Smooth muscle cell (in vitro differentiated cells): Measurements from ENCODE around the gene CD93. TPM values are rescaled to one million over a fixed set of nuclear protein-coding genes. Genes with fewer than 3 reads are reported as not detected.
A peak's percentile ranks its signal among the peaks of the same experiment; 100 is the strongest.

Experiments
- DNase-seq: peaks from one replicate; lab custom pipeline; 2025; ENCODE audit not compliant: unreplicated experiment; lab: John Stamatoyannopoulos, UW
- H2AFZ ChIP-seq: fragments of 200-600 bp; sonication (generic); 2 replicates; pipeline ENCODE4 v1.6.0; 2016; ENCODE audit warnings: antibody characterized with exemption, low read depth, mild to moderate bottlenecking
- H3F3A ChIP-seq: fragments of 200-600 bp; sonication (generic); 2 replicates; pipeline ENCODE4 v1.6.0; 2017; ENCODE audit warnings: antibody characterized with exemption, low read depth
- H3K27ac ChIP-seq: fragments of 200-600 bp; sonication (generic); 2 replicates; pipeline ENCODE4 v1.5.1; 2016; ENCODE audit warnings: low read depth, mild to moderate bottlenecking
- H3K27me3 ChIP-seq: fragments of 200-600 bp; sonication (generic); 2 replicates; pipeline ENCODE4 v1.6.1; 2016; ENCODE audit warnings: low read depth, mild to moderate bottlenecking
- H3K36me3 ChIP-seq: fragments of 200-600 bp; sonication (generic); 2 replicates; pipeline ENCODE4 v1.5.1; 2016; ENCODE audit warnings: low read depth
- H3K4me1 ChIP-seq: fragments of 200-600 bp; sonication (generic); 2 replicates; pipeline ENCODE4 v1.5.1; 2016; ENCODE audit warnings: low read depth
- H3K4me2 ChIP-seq: fragments of 200-600 bp; sonication (generic); 2 replicates; pipeline ENCODE4 v1.6.0; 2016; ENCODE audit warnings: mild to moderate bottlenecking
- H3K4me3 ChIP-seq: fragments of 200-600 bp; sonication (generic); 2 replicates; pipeline ENCODE4 v1.5.1; 2016; ENCODE audit warnings: mild to moderate bottlenecking
- H3K79me2 ChIP-seq: fragments of 200-600 bp; sonication (generic); 2 replicates; pipeline ENCODE4 v1.6.0; 2016; ENCODE audit warnings: low read depth, mild to moderate bottlenecking
- H3K9ac ChIP-seq: fragments of 200-600 bp; sonication (generic); 2 replicates; pipeline ENCODE4 v1.6.0; 2016; ENCODE audit warnings: low read depth
- H3K9me3 ChIP-seq: fragments of 200-600 bp; sonication (generic); replicated peaks from 2 replicates; pipeline ENCODE4 v1.5.1; 2016; ENCODE audit warnings: low read depth
- H4K20me1 ChIP-seq: fragments of 200-600 bp; sonication (generic); 2 replicates; pipeline ENCODE4 v1.6.0; 2016; ENCODE audit warnings: low read depth
- WGBS: methylation state at CpG from one replicate; pipeline ENCODE4 v1.1.7; 2016; ENCODE audit warnings: low lambda C conversion rate; 5-methylcytosine and 5-hydroxymethylcytosine counted together
- polyA plus RNA-seq: library from polyadenylated mRNA; unstranded; fragments of >200 nt; fragmentation: Nextera tagmentation; extraction: Ambion mirVana; gene quantifications from 2 replicates; pipeline ENCODE4 v1.2.1, GENCODE V29; 2016
- total RNA-seq: library from RNA; depleted of rRNA; stranded (reverse); fragments of >200 nt; gene quantifications from 2 replicates; pipeline ENCODE4 v1.2.3, GENCODE V29; 2014
- TF ChIP-seq, protein P1 (sequence below): fragments of 200-600 bp; sonication (generic); IDR thresholded peaks from 2 replicates; pipeline ENCODE4 v1.5.1; 2017; ENCODE audit warnings: borderline replicate concordance, mild to moderate bottlenecking, antibody characterized with exemption; ENCODE audit not compliant: insufficient read depth, poor library complexity, severe bottlenecking

CD93 gene
- total and polyA plus RNA-seq, 2 experiments from 2014 or later, result not detected

DNA sequence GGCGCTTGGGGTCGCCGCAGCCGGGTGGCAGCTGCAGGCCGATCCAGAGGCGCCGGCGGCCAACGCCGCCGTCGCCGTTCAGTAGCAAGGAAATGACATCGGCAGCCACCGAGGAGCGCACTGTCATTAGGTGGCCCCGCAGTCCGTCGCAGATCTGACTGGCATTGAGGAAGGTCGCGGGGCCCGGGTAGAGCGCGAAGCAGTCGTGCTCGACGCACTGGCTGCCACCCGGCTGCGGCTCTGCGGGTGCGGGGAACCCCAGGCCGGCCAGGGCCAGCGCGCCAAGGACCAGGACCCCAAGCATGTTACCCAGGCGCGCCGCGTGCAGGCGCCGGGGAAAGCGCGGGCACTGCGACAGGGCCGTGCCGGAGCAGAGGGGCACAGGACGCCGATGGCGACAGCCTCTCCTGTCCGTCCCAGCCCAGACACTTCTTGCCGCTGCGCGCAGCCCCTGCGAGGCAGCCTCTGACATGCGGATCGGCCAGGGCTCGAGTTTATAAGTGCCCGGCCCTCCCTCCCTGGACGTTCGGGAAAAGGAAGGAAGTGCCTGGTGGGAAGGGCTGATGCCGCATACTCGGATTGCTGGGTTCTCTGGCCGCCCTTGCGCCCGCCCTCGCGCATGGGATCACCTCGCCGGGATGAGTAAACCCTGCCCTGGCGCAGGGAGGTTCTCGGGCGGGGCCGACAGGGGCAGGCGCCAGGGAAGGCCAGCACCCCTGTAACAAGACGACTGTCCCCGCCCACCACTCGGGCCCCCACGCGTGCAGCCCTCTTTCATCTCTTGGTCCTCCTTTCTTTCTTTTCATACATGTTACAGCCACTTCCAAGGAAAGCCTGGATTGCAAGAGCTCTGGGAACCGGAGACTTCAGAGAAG, 36.7 kb downstream of the CD93 start, which contains the start of gene THBD:
Gene THBD, minus strand, starts transcription at position 472 of the 875 bp plus-strand sequence. Its CDS starts 168 bp downstream, at position 304.
- H3K79me2 ChIP-seq, result no peaks in the 10 kb centered on the region
- peaks cover 17% of the 10 kb centered on the region for H3K4me1 ChIP-seq
- H3K9me3 ChIP-seq, result no peaks in the 10 kb centered on the region
- under 1% methylated on average over 79 of the region's 79 CpGs for WGBS
- TF ChIP-seq, protein P1, sequence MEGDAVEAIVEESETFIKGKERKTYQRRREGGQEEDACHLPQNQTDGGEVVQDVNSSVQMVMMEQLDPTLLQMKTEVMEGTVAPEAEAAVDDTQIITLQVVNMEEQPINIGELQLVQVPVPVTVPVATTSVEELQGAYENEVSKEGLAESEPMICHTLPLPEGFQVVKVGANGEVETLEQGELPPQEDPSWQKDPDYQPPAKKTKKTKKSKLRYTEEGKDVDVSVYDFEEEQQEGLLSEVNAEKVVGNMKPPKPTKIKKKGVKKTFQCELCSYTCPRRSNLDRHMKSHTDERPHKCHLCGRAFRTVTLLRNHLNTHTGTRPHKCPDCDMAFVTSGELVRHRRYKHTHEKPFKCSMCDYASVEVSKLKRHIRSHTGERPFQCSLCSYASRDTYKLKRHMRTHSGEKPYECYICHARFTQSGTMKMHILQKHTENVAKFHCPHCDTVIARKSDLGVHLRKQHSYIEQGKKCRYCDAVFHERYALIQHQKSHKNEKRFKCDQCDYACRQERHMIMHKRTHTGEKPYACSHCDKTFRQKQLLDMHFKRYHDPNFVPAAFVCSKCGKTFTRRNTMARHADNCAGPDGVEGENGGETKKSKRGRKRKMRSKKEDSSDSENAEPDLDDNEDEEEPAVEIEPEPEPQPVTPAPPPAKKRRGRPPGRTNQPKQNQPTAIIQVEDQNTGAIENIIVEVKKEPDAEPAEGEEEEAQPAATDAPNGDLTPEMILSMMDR, result no peak
- H3F3A ChIP-seq, result no peaks in the 10 kb centered on the region
- peak within 1 kb of the TSS; percentile 88 for H3K4me2 ChIP-seq
- H3K36me3 ChIP-seq, result no peaks in the 10 kb centered on the region
- peak within 1 kb of the TSS; percentile 59 for H2AFZ ChIP-seq
- H3K9ac ChIP-seq, result no peak within 1 kb of the TSS
- H3K27ac ChIP-seq, result no peak within 1 kb of the TSS
- H3K4me3 ChIP-seq, result peak within 1 kb of the TSS; percentile 55
- no peaks in the 10 kb centered on the region for H4K20me1 ChIP-seq
- DNase-seq, result peak; percentile 20
- H3K27me3 ChIP-seq, result peaks cover 37% of the 10 kb centered on the region

DNA sequence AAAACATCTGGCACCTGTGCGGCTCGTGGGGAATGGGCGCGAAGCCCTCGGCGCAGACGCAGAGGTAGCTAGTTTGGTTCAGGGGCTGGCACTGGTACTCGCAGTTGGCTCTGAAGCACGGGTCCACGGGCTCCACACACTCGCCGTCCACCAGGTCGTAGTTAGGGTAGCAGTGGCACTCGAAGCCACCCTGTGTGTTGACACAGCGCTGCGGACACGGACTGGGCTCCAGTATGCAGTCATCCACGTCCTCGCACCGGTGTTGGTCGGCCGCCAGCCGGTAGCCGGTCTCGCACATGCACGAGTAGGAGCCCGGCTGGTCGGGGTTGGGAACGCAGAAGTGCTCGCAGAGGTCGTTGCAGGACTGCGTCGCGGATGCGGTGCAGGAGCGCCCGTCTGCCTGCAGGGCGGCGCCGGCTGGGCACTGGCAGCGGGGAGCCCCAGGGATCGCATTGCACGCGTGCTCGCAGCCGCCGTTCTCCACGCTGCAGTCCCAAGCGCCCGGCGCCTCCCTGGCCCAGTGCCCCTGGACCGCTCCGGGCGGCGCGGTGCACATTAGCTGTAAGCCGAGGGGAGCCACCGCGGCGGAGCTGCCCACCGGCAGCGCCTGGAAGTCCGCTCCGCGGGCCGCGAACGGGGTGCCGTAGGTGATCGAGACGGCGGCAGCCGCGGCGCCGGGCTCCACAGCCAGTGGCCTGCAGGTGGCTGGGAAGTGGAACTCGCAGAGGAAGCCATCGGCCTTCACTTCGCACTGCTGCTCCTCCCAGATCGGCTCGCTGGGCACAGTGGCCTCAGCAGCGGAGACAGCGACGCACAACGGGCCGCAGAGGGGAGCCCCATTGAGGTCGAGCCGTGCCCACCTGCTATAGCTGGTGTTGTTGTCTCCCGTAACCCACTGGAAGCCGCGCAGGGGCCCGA, 37.6 kb downstream of the CD93 start:
- WGBS, result 9% methylated on average over 87 of the region's 92 CpGs
- Histone ChIP-seq H3K27ac (no peak overlapping the region), H3K27me3 (peaks cover 32% of the 10 kb centered on the region), H3K9ac (no peak overlapping the region), H2AFZ (peak overlapping the region; percentile 59), H3K9me3 (no peaks in the 10 kb centered on the region), H3F3A (no peaks in the 10 kb centered on the region), H3K4me1 (peaks cover 17% of the 10 kb centered on the region), H4K20me1 (no peaks in the 10 kb centered on the region), H3K79me2 (no peaks in the 10 kb centered on the region), H3K4me3 (peak overlapping the region; percentile 55), H3K4me2 (peak overlapping the region; percentile 88), H3K36me3 (no peaks in the 10 kb centered on the region)
- TF ChIP-seq, protein P1, result peak; percentile 29
- no peak for DNase-seq

DNA sequence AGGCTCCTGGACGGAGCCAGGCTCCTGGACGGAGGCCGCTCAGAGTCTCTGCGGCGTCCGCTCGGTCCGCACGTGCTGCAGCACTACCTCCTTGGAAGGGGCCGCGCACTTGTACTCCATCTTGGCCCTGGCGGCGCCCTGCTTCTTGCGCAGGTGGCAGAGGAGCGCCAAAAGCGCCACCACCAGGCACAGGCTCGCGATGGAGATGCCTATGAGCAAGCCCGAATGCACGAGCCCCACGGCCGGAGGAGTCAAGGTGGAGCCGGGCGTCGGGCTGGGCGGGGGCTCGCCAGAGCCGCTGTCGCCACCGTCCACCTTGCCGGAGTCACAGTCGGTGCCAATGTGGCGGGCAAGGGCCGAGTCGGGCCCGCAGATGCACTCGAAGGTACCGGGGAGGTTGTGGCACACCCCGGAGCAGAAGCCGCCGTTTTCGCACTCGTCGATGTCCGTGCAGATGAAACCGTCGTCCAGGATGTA, 38.3 kb downstream of the CD93 start:
- Histone ChIP-seq H3K4me2 (peak overlapping the region; percentile 88), H3K4me3 (peak overlapping the region; percentile 55), H3K36me3 (no peaks in the 10 kb centered on the region), H3K9me3 (no peaks in the 10 kb centered on the region), H2AFZ (no peak overlapping the region), H3K4me1 (peaks cover 17% of the 10 kb centered on the region), H3F3A (no peaks in the 10 kb centered on the region), H3K79me2 (no peaks in the 10 kb centered on the region), H3K27me3 (peaks cover 32% of the 10 kb centered on the region), H3K9ac (no peak overlapping the region), H4K20me1 (no peaks in the 10 kb centered on the region), H3K27ac (no peak overlapping the region)
- TF ChIP-seq, protein P1, result no peak
- WGBS, result 27% methylated on average over 47 of the region's 47 CpGs
- no peak for DNase-seq
